IPS-20b (cell line): ENCODE measurements around the gene GPR37L1.

Experiments used
- H3K27ac ChIP-seq: one replicate; pipeline ENCODE4 v1.5.1; 2013; ENCODE audit warnings: low read length
- H3K27me3 ChIP-seq: 2 replicates; pipeline ENCODE4 v1.6.1; 2013; ENCODE audit warnings: mild to moderate bottlenecking, low read length, inconsistent platforms; ENCODE audit not compliant: insufficient read depth
- H3K36me3 ChIP-seq: 2 replicates; pipeline ENCODE4 v1.6.1; 2013; ENCODE audit warnings: low read depth, mild to moderate bottlenecking, inconsistent platforms, low read length, moderate library complexity; ENCODE audit not compliant: insufficient read depth
- H3K4me1 ChIP-seq: 2 replicates; pipeline ENCODE4 v1.6.1; 2013; ENCODE audit warnings: mild to moderate bottlenecking, control low read depth, inconsistent platforms, low read length, moderate library complexity; ENCODE audit not compliant: insufficient read depth
- H3K4me3 ChIP-seq: 2 replicates; pipeline ENCODE4 v1.5.1; 2013; ENCODE audit warnings: mild to moderate bottlenecking, low read length, inconsistent platforms
- H3K9ac ChIP-seq: 2 replicates; pipeline ENCODE4 v1.6.1; 2013; ENCODE audit warnings: low read depth, mild to moderate bottlenecking, inconsistent platforms, low read length, moderate library complexity
- H3K9me3 ChIP-seq: 2 replicates; pipeline ENCODE4 v1.6.1; 2013; ENCODE audit warnings: mild to moderate bottlenecking, low read depth, low read length, inconsistent platforms; ENCODE audit not compliant: insufficient read depth

Gene GPR37L1

GRCh38 chr1:202182040-202182877 lies 59.5 kb downstream of the GPR37L1 start:
- Histone ChIP-seq H3K4me3 (no peak overlapping the region), H3K27me3 (0 out of 2 replicates have a peak, but pooled peaks cover 7% of the 10 kb centered on the region), H3K9ac (no peak overlapping the region), H3K9me3 (no peaks in the 10 kb centered on the region), H3K4me1 (no peaks in the 10 kb centered on the region), H3K27ac (no peak overlapping the region), H3K36me3 (no peaks in the 10 kb centered on the region)
